Measurements from ENCODE around the gene KIF22. TPM values are rescaled to one million over a fixed set of nuclear protein-coding genes. Genes with fewer than 3 reads are reported as not detected.

The KIF22 gene
- total RNA-seq, 4 donors from 2014 or later = 37.6 to 159 (median 59.5) TPM

DNA sequence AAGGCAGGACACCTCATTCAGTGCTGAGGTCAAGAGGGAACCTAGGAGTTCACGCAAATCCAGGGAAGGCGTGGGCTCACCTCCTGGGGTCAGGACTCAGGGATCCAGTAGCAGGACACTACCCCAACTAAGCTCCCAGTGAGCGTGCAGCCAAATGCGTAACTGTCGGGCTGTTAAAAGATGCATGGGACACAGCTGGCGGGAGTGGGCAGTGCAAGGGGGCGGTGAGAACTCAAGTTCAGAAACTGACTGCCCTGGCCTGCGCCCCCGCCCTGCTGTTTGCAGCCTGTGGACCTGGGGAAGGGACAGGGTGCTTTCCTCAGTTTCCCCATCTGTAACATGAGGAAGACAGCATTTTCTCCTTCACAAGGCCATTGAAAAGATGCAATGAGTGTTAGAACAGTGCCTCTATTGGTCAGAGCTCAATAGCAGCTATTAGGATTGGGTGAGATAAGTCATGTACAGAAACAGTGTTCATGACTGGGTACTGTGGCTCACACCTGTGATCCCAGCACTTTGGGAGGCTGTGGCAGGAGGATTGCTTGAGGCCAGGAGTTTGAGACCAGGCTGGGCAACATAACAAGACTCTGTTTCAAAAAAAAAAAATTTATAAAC, 52.3 kb downstream of the KIF22 start:
- Histone ChIP-seq H3K9me3 (no peaks in the 10 kb centered on the region), H3K4me3 (no peak overlapping the region), H3K4me1 (no peaks in the 10 kb centered on the region), H3K27ac (no peak overlapping the region), H3K27me3 (no peaks in the 10 kb centered on the region), H3K36me3 (peaks cover 0 to 85% (median 38%) of the 10 kb centered on the region in 4 donors)
- TF ChIP-seq, protein P1, sequence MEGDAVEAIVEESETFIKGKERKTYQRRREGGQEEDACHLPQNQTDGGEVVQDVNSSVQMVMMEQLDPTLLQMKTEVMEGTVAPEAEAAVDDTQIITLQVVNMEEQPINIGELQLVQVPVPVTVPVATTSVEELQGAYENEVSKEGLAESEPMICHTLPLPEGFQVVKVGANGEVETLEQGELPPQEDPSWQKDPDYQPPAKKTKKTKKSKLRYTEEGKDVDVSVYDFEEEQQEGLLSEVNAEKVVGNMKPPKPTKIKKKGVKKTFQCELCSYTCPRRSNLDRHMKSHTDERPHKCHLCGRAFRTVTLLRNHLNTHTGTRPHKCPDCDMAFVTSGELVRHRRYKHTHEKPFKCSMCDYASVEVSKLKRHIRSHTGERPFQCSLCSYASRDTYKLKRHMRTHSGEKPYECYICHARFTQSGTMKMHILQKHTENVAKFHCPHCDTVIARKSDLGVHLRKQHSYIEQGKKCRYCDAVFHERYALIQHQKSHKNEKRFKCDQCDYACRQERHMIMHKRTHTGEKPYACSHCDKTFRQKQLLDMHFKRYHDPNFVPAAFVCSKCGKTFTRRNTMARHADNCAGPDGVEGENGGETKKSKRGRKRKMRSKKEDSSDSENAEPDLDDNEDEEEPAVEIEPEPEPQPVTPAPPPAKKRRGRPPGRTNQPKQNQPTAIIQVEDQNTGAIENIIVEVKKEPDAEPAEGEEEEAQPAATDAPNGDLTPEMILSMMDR (IDR thresholded peaks at IDR 0.05) = no peak
- TF ChIP-seq EP300 (IDR thresholded peaks at IDR 0.05; ENCODE audit: low read depth) (no peak), POLR2A (IDR thresholded peaks at IDR 0.05) (no peak), POLR2AphosphoS5 (IDR thresholded peaks at IDR 0.05) (no peak)
- intact Hi-C loops (cut with DNase I; ENCODE audit: low total_unique reads) = no loop called here
- DNase-seq = no peak
- WGBS, 2 donors (ENCODE audit: low coverage in 1 of 2) = 92 to 100% methylated on average over 1 to 7 of the region's 9 CpGs
- in situ Hi-C loops (cut with MboI; ENCODE audit: low pct_ligation_motif_present in 1 of 4, low pct_unique_long_range_greater_than_20kb in 1 of 4, low sequenced_read_pairs in 3 of 4) = loop anchor here in 1 of 4 donors (10.0 kb wide), 1 partner anchor 148 kb away; no protein-coding TSS in a partner anchor

DNA sequence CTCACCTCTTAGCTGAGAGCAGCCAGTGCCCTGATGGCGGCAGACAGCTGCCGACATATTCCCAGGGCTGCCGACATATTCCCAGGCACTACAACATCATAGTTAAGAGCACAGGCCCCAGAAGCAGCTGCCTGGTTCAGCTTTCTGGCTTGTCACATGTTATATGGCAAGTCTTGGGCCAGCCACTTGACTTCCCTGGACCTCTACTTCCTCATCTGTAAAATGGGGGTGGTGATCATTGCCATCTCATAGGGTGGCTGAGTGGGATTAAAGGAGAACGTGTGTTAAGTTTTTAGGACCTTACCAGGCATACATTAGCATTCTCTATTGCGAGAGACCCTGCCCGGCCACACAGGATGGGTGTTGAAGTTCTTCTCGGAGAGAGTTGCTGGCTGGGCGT, 53.4 kb downstream of the KIF22 start:
- Histone ChIP-seq H3K4me1 (no peaks in the 10 kb centered on the region), H3K9me3 (no peaks in the 10 kb centered on the region), H3K27ac (no peak overlapping the region), H3K4me3 (no peak overlapping the region), H3K36me3 (peaks cover 0 to 76% (median 32%) of the 10 kb centered on the region in 4 donors), H3K27me3 (no peaks in the 10 kb centered on the region)
- no peak for TF ChIP-seq POLR2A (IDR thresholded peaks at IDR 0.05)
- TF ChIP-seq EP300 (IDR thresholded peaks at IDR 0.05; ENCODE audit: low read depth) = no peak
- TF ChIP-seq POLR2AphosphoS5 (IDR thresholded peaks at IDR 0.05) = no peak
- TF ChIP-seq, protein P1 (IDR thresholded peaks at IDR 0.05) = no peak
- in situ Hi-C loops (cut with MboI; ENCODE audit: low pct_ligation_motif_present in 1 of 4, low pct_unique_long_range_greater_than_20kb in 1 of 4, low sequenced_read_pairs in 3 of 4) (loop anchor here in 1 of 4 donors (10.0 kb wide), 1 partner anchor 149 kb away; no protein-coding TSS in a partner anchor), intact Hi-C loops (cut with DNase I; ENCODE audit: low total_unique reads) (no loop called here)
- WGBS, 2 donors (ENCODE audit: low coverage in 1 of 2) = 92% methylated on average over 8 of the region's 8 CpGs; no CpG with 5 or more reads in 1 of the 2 donors
- no peak for DNase-seq

DNA sequence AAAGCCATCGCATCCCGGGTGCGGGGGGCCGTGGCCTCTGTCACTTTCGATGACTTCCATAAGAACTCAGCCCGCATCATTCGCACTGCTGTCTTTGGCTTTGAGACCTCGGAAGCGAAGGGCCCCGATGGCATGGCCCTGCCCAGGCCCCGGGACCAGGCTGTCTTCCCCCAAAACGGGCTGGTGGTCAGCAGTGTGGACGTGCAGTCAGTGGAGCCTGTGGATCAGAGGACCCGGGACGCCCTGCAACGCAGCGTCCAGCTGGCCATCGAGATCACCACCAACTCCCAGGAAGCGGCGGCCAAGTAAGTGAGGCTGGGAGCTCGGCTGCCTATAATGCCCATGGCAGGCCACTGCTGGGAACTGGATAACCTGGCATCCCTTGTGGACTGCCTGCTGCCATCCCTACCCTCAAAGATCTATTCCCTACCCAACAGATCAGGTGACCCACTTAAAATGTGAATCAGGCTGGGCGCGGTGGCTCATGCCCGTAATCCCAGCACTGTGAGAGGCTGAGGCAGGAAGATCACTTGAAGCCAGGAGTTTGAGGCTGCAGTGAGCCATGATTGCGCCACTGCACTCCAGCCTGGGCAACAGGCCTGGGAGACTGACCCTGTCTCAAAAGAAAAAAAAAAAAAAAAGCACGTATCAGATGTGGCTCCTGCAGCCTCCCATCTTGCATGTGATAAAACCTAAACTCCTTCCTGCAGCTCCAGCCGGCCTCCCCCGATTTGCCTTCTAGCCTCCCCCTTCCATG, 54.2 kb downstream of the KIF22 start:
- WGBS, 2 donors (ENCODE audit: low coverage in 1 of 2) = 50 to 92% methylated on average over 2 to 17 of the region's 28 CpGs
- H3K27ac ChIP-seq = peak overlapping the region in 2 of 4 donors; percentile 8 to 37
- intact Hi-C loops (cut with DNase I; ENCODE audit: low total_unique reads) = no loop called here
- no peaks in the 10 kb centered on the region for H3K4me1 ChIP-seq
- TF ChIP-seq POLR2AphosphoS5 (IDR thresholded peaks at IDR 0.05) (peak in 1 of 3 donors; percentile 18), EP300 (IDR thresholded peaks at IDR 0.05; ENCODE audit: low read depth) (no peak), POLR2A (IDR thresholded peaks at IDR 0.05) (no peak)
- in situ Hi-C loops (cut with MboI; ENCODE audit: low pct_ligation_motif_present in 1 of 4, low pct_unique_long_range_greater_than_20kb in 1 of 4, low sequenced_read_pairs in 3 of 4) = loop anchor here in 1 of 4 donors (10.0 kb wide), 1 partner anchor 150 kb away; no protein-coding TSS in a partner anchor
- H3K9me3 ChIP-seq = no peaks in the 10 kb centered on the region
- no peaks in the 10 kb centered on the region for H3K27me3 ChIP-seq
- DNase-seq = no peak
- H3K4me3 ChIP-seq = no peak overlapping the region
- peaks cover 0 to 70% (median 31%) of the 10 kb centered on the region in 4 donors for H3K36me3 ChIP-seq

DNA sequence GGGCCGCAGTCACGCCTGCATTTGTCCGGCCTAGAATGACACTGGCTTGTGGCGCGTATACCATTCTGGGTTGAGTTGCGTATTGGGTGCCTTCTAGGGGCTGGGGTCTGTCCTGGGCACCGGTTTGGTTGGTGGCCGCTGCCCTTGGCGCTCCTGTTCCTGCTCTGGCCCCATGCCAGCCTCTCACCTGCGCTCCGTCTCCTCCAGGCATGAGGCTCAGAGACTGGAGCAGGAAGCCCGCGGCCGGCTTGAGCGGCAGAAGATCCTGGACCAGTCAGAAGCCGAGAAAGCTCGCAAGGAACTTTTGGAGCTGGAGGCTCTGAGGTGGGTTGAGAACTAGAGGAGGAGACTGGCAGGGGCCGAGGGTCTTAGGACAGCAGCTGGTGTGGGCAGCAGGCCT, 55.1 kb downstream of the KIF22 start:
- DNase-seq = no peak
- Histone ChIP-seq H3K27me3 (no peaks in the 10 kb centered on the region), H3K27ac (peak overlapping the region in 1 of 4 donors; percentile 37), H3K9me3 (no peaks in the 10 kb centered on the region), H3K36me3 (peaks cover 0 to 62% (median 28%) of the 10 kb centered on the region in 4 donors), H3K4me1 (no peaks in the 10 kb centered on the region), H3K4me3 (no peak overlapping the region)
- WGBS, 2 donors (ENCODE audit: low coverage in 1 of 2) = 96% methylated on average over 18 of the region's 18 CpGs; no CpG with 5 or more reads in 1 of the 2 donors
- in situ Hi-C loops (cut with MboI; ENCODE audit: low pct_ligation_motif_present in 1 of 4, low pct_unique_long_range_greater_than_20kb in 1 of 4, low sequenced_read_pairs in 3 of 4) = loop anchor here in 1 of 4 donors (10.0 kb wide), 1 partner anchor 151 kb away; no protein-coding TSS in a partner anchor
- TF ChIP-seq POLR2AphosphoS5 (IDR thresholded peaks at IDR 0.05) = no peak
- TF ChIP-seq, protein P1 (IDR thresholded peaks at IDR 0.05) = no peak
- TF ChIP-seq POLR2A (IDR thresholded peaks at IDR 0.05) = no peak
- no peak for TF ChIP-seq EP300 (IDR thresholded peaks at IDR 0.05; ENCODE audit: low read depth)
- intact Hi-C loops (cut with DNase I; ENCODE audit: low total_unique reads) = no loop called here
